ENCODE results near the gene ZFPL1. TPM values are rescaled to one million over a fixed set of nuclear protein-coding genes. Genes with fewer than 3 reads are reported as not detected.

The ZFPL1 gene
- total and polyA plus RNA-seq, 2 donors (not counting 3 experiments of a cell fraction or from before 2014, with no cell fraction given) = 37.6 to 139 TPM

- no peaks in the 10 kb centered on the region for H3K27me3 ChIP-seq (ENCODE audit: control insufficient read depth in 2 of 2, insufficient read depth in 2 of 2, low read length in 2 of 2)
- no peak for DNase-seq (ENCODE audit: low read depth, low spot score)
- dilution Hi-C loops (cut with MboI; ENCODE audit: extremely low pct_ligation_motif_present, low sequenced_read_pairs) = no loop called here
- no peak for TF ChIP-seq EZH2 (IDR thresholded peaks at IDR 0.05; ENCODE audit: borderline replicate concordance, low read depth, low read length, severe bottlenecking)
- TF ChIP-seq GATA2 (IDR thresholded peaks at IDR 0.05; ENCODE audit: insufficient read depth, insufficient read length, low read depth, low read length) = no peak
- no peak for TF ChIP-seq POLR2A (IDR thresholded peaks at IDR 0.05; ENCODE audit: low read depth, low read length)
- no peak for TF ChIP-seq FOS (IDR thresholded peaks at IDR 0.05; ENCODE audit: borderline replicate concordance, insufficient read depth, low read length)
- no peak for TF ChIP-seq MYC (IDR thresholded peaks at IDR 0.05; ENCODE audit: low read depth, low read length)
- TF ChIP-seq JUN (IDR thresholded peaks at IDR 0.05; ENCODE audit: borderline replicate concordance, insufficient read depth, insufficient read length, low read depth) = no peak
- no peak for TF ChIP-seq MAX (IDR thresholded peaks at IDR 0.05; ENCODE audit: insufficient read depth, insufficient read length)
- TF ChIP-seq POLR2AphosphoS5 (IDR thresholded peaks at IDR 0.05; ENCODE audit: insufficient read depth, low read depth, low read length) = no peak
- no peak for TF ChIP-seq CTCF (IDR thresholded peaks at IDR 0.05; ENCODE audit: extremely low read depth in 1 of 2, insufficient read depth in 1 of 2, low read depth in 1 of 2, low read length in 2 of 2)
- H3K4me2 ChIP-seq (ENCODE audit: insufficient read depth, low read length) = no peak overlapping the region
- H3K4me3 ChIP-seq (replicated peaks in 1 of 3; ENCODE audit: insufficient read depth in 1 of 3, low read depth in 1 of 3, low read length in 3 of 3) = no peak overlapping the region
- peaks cover 8% of the 10 kb centered on the region for H3K4me1 ChIP-seq (ENCODE audit: control insufficient read depth, extremely low read depth, insufficient read depth, low read length)
- POLR2A ChIA-PET = no interaction called here
- H3K27ac ChIP-seq (ENCODE audit: insufficient read depth, low read depth, low read length) = no peak overlapping the region
- H3K9me3 ChIP-seq (replicated peaks; ENCODE audit: control insufficient read depth, insufficient read depth, low read length) = no peaks in the 10 kb centered on the region
- no TSS peak for BruUV-seq (replicated peaks)
- no peaks in the 10 kb centered on the region for H3K9me1 ChIP-seq (replicated peaks; ENCODE audit: control insufficient read depth, extremely low read depth, insufficient read depth, low read length)
- intact Hi-C loops (cut with micrococcal nuclease) = no loop called here
- H4K20me1 ChIP-seq (replicated peaks; ENCODE audit: control insufficient read depth, extremely low read depth, insufficient read depth, low read length) = no peaks in the 10 kb centered on the region
- peaks cover 5 to 28% of the 10 kb centered on the region in 2 experiments for H3K36me3 ChIP-seq (ENCODE audit: control insufficient read depth in 2 of 2, extremely low read depth in 1 of 2, insufficient read depth in 2 of 2, low read length in 2 of 2)
- CTCF ChIA-PET = interaction anchor here (1.0 kb wide), 1 partner anchor 14 kb away, joined by 3 read pairs; no protein-coding TSS in a partner anchor
- H2AFZ ChIP-seq (ENCODE audit: low read depth, low read length) = no peak overlapping the region
- H3K9ac ChIP-seq (replicated peaks; ENCODE audit: extremely low read depth, insufficient read depth, low read length) = no peak overlapping the region
- FAIRE-seq = no peak
- peaks cover 7% of the 10 kb centered on the region for H3K79me2 ChIP-seq (ENCODE audit: control insufficient read depth, insufficient read depth, low read length)
Measured at GRCh38 chr11:65089621-65090020, 5.6 kb downstream of the ZFPL1 start.

Data from endothelial cell of umbilical vein (primary cell).